Right ventricle myocardium inferior (tissue), 1 donor: ENCODE results near the gene PTH2. TPM values are rescaled to one million over a fixed set of nuclear protein-coding genes. Genes with fewer than 3 reads are reported as not detected.

Experiments used
- total RNA-seq: library from RNA; stranded (reverse); fragmentation: NEBNext Ultra II Directional; extraction: Animal tissue kit (Norgen Biotek cat#: 25700); gene quantifications from one replicate; pipeline ENCODE4 v1.2.1, GENCODE V29; 2021
- donor health status: DM: no; HTN: yes; CAD: no; lungs with severe emphysema.

PTH2 gene
- total RNA-seq, 1 donor from 2014 or later = not detected

Other genes with a start within 250 kb of the PTH2 start
- 0.92 TPM for gene SLC6A16, start 98.2 kb downstream of the PTH2 start, total RNA-seq
- 9.1 TPM for gene CD37, start 88.0 kb downstream of the PTH2 start, total RNA-seq
- gene TEAD2, start 61.0 kb downstream of the PTH2 start, total RNA-seq = 63.6 TPM
- gene DKKL1, start 59.6 kb downstream of the PTH2 start, total RNA-seq = not detected
- not detected for gene KASH5, start 35.2 kb downstream of the PTH2 start, total RNA-seq
- gene GFY, start 1.9 kb upstream of the PTH2 start, total RNA-seq = not detected
- 1.8 TPM for gene SLC17A7, start 18.1 kb upstream of the PTH2 start, total RNA-seq
- gene PIH1D1, start 28.4 kb upstream of the PTH2 start, total RNA-seq = 32.4 TPM
- 12.7 TPM for gene ALDH16A1, start 29.8 kb upstream of the PTH2 start, total RNA-seq
- 4.7 TPM for gene FLT3LG, start 50.8 kb upstream of the PTH2 start, total RNA-seq
- gene RPL13A, start 64.2 kb upstream of the PTH2 start, total RNA-seq = 1,486 TPM
- 1,100 TPM for gene RPS11, start 73.0 kb upstream of the PTH2 start, total RNA-seq
- 105 TPM for gene FCGRT, start 89.2 kb upstream of the PTH2 start, total RNA-seq
- 7.4 TPM for gene RCN3, start 104.6 kb upstream of the PTH2 start, total RNA-seq
- gene NOSIP, start 157.1 kb upstream of the PTH2 start, total RNA-seq = 49.6 TPM
- 0.76 TPM for gene PRRG2, start 157.9 kb upstream of the PTH2 start, total RNA-seq
- gene PRR12, start 167.7 kb upstream of the PTH2 start, total RNA-seq = 14.5 TPM
- 120 TPM for gene RRAS, start 216.7 kb upstream of the PTH2 start, total RNA-seq
- gene SCAF1, start 218.8 kb upstream of the PTH2 start, total RNA-seq = 42.5 TPM
- 36.4 TPM for gene IRF3, start 242.4 kb upstream of the PTH2 start, total RNA-seq
- gene BCL2L12, start 242.5 kb upstream of the PTH2 start, total RNA-seq = 10.6 TPM